ENCODE measurements around the gene CAMK2B. TPM values are rescaled to one million over a fixed set of nuclear protein-coding genes. Genes with fewer than 3 reads are reported as not detected.

Gene CAMK2B
- total RNA-seq = 112 TPM

GRCh38 chr7:44325201-44325671 lies at the start of gene CAMK2B:
Gene CAMK2B, minus strand, starts transcription at chr7:44325594. Its CDS starts 173 bp downstream, at chr7:44325421.

GRCh38 chr7:44200699-44201461 lies 124.5 kb downstream of the CAMK2B start, which contains the start of gene YKT6:
Gene YKT6, plus strand, starts transcription at chr7:44200978. Its CDS starts 158 bp downstream, at chr7:44201136.

GRCh38 chr7:44189286-44189992 lies 136.0 kb downstream of the CAMK2B start, which contains the start of gene GCK:
Gene GCK, minus strand, starts transcription at chr7:44189439. Its CDS starts 486 bp downstream, at chr7:44188953.

Other genes starting within 250 kb of the CAMK2B start
- 8.8 TPM for gene POLM, start 243.1 kb downstream of the CAMK2B start, total RNA-seq
- gene AEBP1, start 221.2 kb downstream of the CAMK2B start, total RNA-seq = 9.7 TPM
- 52.6 TPM for gene POLD2, start 202.0 kb downstream of the CAMK2B start, total RNA-seq
- not detected for gene MYL7, start 184.3 kb downstream of the CAMK2B start, total RNA-seq
- 13.8 TPM for gene GCK, start 136.2 kb downstream of the CAMK2B start, total RNA-seq
- gene YKT6, start 124.6 kb downstream of the CAMK2B start, total RNA-seq = 74.3 TPM
- 97.8 TPM for gene NUDCD3, start 165.1 kb upstream of the CAMK2B start, total RNA-seq
- not detected for gene NPC1L1, start 215.7 kb upstream of the CAMK2B start, total RNA-seq
- 39.7 TPM for gene DDX56, start 248.3 kb upstream of the CAMK2B start, total RNA-seq

All from diencephalon (tissue), 1 donor.